GM12878 (cell line): ENCODE measurements around the gene ODAD4. TPM values are rescaled to one million over a fixed set of nuclear protein-coding genes. Genes with fewer than 3 reads are reported as not detected.

ENCODE experiments used
- ATAC-seq: fragments of 200-7000 bp; cut with Tn5 transposase; 3 replicates; pipeline ENCODE4 v1.9.1; 2020; ENCODE audit warnings: mild to moderate bottlenecking, moderate library complexity
- BruUV-seq: library from RNA; stranded (reverse); fragments of 400-500 nt; replicated peaks from 2 replicates; lab custom pipeline; 2021; lab: Mats Ljungman, UMichigan
- CTCF ChIA-PET: fragments of 300-600 bp; sonication (Branson Sonifier 250); formaldehyde crosslinking; extraction: SDS; loops from one replicate; lab custom pipeline; 2021; ENCODE audit warnings: inconsistent platforms; lab: Yijun Ruan, JAX
- POLR2A ChIA-PET: fragments of 350-600 bp; formaldehyde crosslinking; extraction: SDS; loops from one replicate; lab custom pipeline; 2021; ENCODE audit warnings: inconsistent platforms; lab: Charles Lee
- RAD21 ChIA-PET: fragments of 300-600 bp; sonication (Branson Sonifier 250); formaldehyde crosslinking; loops from one replicate; lab custom pipeline; 2023; ENCODE audit warnings: antibody characterized with exemption; ENCODE audit not compliant: unreplicated experiment; lab: Charles Lee
- SMC1A ChIA-PET: fragments of 300-600 bp; sonication (Branson Sonifier 250); formaldehyde crosslinking; loops from one replicate; lab custom pipeline; 2023; ENCODE audit not compliant: unreplicated experiment, uncharacterized antibody; lab: Charles Lee
- DNase-seq: peaks from one replicate; pipeline ENCODE4 v3.0.0-alpha.2; 2011; ENCODE audit warnings: low read depth, low spot score
- FAIRE-seq: peaks from 3 replicates; lab custom pipeline; 2011; peaks lifted over from hg19 to GRCh38; lab: Jason Lieb, UNC
- H2AFZ ChIP-seq: 2 replicates; pipeline ENCODE4 v1.6.0; 2011; ENCODE audit warnings: low read depth, low read length, control low read depth; ENCODE audit not compliant: control insufficient read depth
- H3K27ac ChIP-seq: 2 replicates; pipeline ENCODE4 v1.5.1; 2011; ENCODE audit warnings: control low read depth; ENCODE audit not compliant: control insufficient read depth, insufficient read depth
- H3K27me3 ChIP-seq, 2 experiments: replicated peaks in 1 of 2; 2 replicates each; pipeline versions ENCODE4 v1.6.0 to v1.6.1; 2011; ENCODE audit warnings: low read length in 1 of 2; ENCODE audit not compliant: control insufficient read depth in 2 of 2, insufficient read depth in 2 of 2
- H3K36me3 ChIP-seq, 2 experiments: 2 replicates each; pipeline ENCODE4 v1.5.1; 2011; ENCODE audit warnings: low read length in 1 of 2; ENCODE audit not compliant: control insufficient read depth in 2 of 2, insufficient read depth in 2 of 2
- H3K4me1 ChIP-seq: 2 replicates; pipeline ENCODE4 v1.6.1; 2011; ENCODE audit warnings: mild to moderate bottlenecking, low read length, moderate library complexity, mixed read lengths; ENCODE audit not compliant: control insufficient read depth, insufficient read depth
- H3K4me2 ChIP-seq: 2 replicates; pipeline ENCODE4 v1.6.0; 2011; ENCODE audit warnings: control low read depth; ENCODE audit not compliant: control insufficient read depth, insufficient read depth
- H3K4me3 ChIP-seq: fragments of 200-600 bp; sonication (generic); 2 replicates; pipeline ENCODE4 v1.5.1; 2016
- H3K79me2 ChIP-seq: 2 replicates; pipeline ENCODE4 v1.6.0; 2011; ENCODE audit warnings: low read length; ENCODE audit not compliant: control insufficient read depth, insufficient read depth
- H3K9ac ChIP-seq: 2 replicates; pipeline ENCODE4 v1.8.0; 2011; ENCODE audit warnings: low read length, control low read depth, mixed read lengths; ENCODE audit not compliant: control insufficient read depth, insufficient read depth
- H3K9me3 ChIP-seq: replicated peaks from 3 replicates; pipeline ENCODE4 v1.5.1; 2011; ENCODE audit warnings: mild to moderate bottlenecking, low read length; ENCODE audit not compliant: control insufficient read depth, insufficient read depth
- H4K20me1 ChIP-seq: 2 replicates; pipeline ENCODE4 v1.6.0; 2011; ENCODE audit not compliant: control insufficient read depth, insufficient read depth
- CBX5 ChIP-seq: sonication (generic); IDR thresholded peaks from 2 replicates; pipeline ENCODE4 v1.6.1; 2016; ENCODE audit warnings: low read depth, moderate library complexity, mild to moderate bottlenecking, inconsistent platforms
- CEBPZ ChIP-seq: fragments of 150-350 bp; IDR thresholded peaks from 2 replicates; pipeline ENCODE4 v1.6.1; 2016; ENCODE audit warnings: low read depth, low read length
- CREB1 ChIP-seq: IDR thresholded peaks from 2 replicates; pipeline ENCODE4 v1.6.1; 2012; ENCODE audit warnings: low read depth, mild to moderate bottlenecking, inconsistent platforms
- CREM ChIP-seq: IDR thresholded peaks from 2 replicates; pipeline ENCODE4 v1.6.1; 2014; ENCODE audit warnings: antibody characterized with exemption, low read depth
- FOS ChIP-seq: IDR thresholded peaks from 3 replicates; pipeline ENCODE4 v1.6.1; 2011; ENCODE audit warnings: borderline replicate concordance; ENCODE audit not compliant: insufficient read length; ENCODE audit errors: extremely low read depth
- POLR2A ChIP-seq: IDR thresholded peaks from 2 replicates; pipeline ENCODE4 v1.6.1; 2011; ENCODE audit warnings: low read depth, mild to moderate bottlenecking, low read length
- SMC3 ChIP-seq: IDR thresholded peaks from 2 replicates; pipeline ENCODE4 v1.6.1; 2011; ENCODE audit warnings: low read length, improper control_type of control experiment, borderline replicate concordance
- SUPT20H ChIP-seq: IDR thresholded peaks from 2 replicates; pipeline ENCODE4 v1.6.1; 2011; ENCODE audit warnings: low read depth, mild to moderate bottlenecking, low read length, moderate library complexity, borderline replicate concordance; ENCODE audit not compliant: control insufficient read depth
- TCF12 ChIP-seq: IDR thresholded peaks from 2 replicates; pipeline ENCODE4 v1.6.1; 2011; ENCODE audit warnings: low read depth, mild to moderate bottlenecking, low read length
- USF1 ChIP-seq: IDR thresholded peaks from 2 replicates; pipeline ENCODE4 v1.6.1; 2011; ENCODE audit warnings: borderline replicate concordance, low read depth, mild to moderate bottlenecking, moderate library complexity, mixed read lengths, low read length; ENCODE audit not compliant: insufficient read depth; ENCODE audit errors: extremely low read length
- ZBTB4 ChIP-seq: fragments of 450-650 bp; formaldehyde crosslinking; IDR thresholded peaks from 2 replicates; pipeline ENCODE4 v1.4.0; 2022; ENCODE audit warnings: mild to moderate bottlenecking, moderate library complexity
- ZNF207 ChIP-seq: fragments of 450-650 bp; IDR thresholded peaks from 2 replicates; pipeline ENCODE4 v1.6.1; 2014; ENCODE audit warnings: antibody characterized with exemption, mild to moderate bottlenecking, borderline replicate concordance
- WGBS: methylation state at CpG from one replicate; pipeline ENCODE4 v1.1.6; 2016; ENCODE audit warnings: low lambda C conversion rate; ENCODE audit not compliant: insufficient replicate concordance, insufficient coverage; ENCODE audit errors: missing lambda C conversion rate; 5-methylcytosine and 5-hydroxymethylcytosine counted together
- in situ Hi-C: fragments of 300-500 bp; cut with MboI; formaldehyde crosslinking; loops from 9 replicates; pipeline ENCODE4 v1.14.3; 2018; ENCODE audit warnings: mixed read lengths
- intact Hi-C: fragments of 100-400 bp; cut with micrococcal nuclease; formaldehyde crosslinking; loops from one replicate; pipeline ENCODE4 v1.14.2; 2022; ENCODE audit not compliant: unreplicated experiment
- polyA plus RNA-seq, 11 experiments: library from polyadenylated mRNA; depleted of rRNA in 4 of 11; unstranded in 6 of 11; stranded (reverse) in 5 of 11; fragments of >200 nt; fragmentation: Nextera tagmentation in 4 of 11; fragmentation: Illumina TruSeq in 1 of 11; extraction: Ambion mirVana in 4 of 11; extraction: Trizol in 1 of 11; gene quantifications; 1 replicate in 1 of 11; 2 replicates in 10 of 11; pipeline versions ENCODE4 v1.2.1 to v1.2.3, GENCODE V29; 2011 to 2016; ENCODE audit warnings: inconsistent platforms in 2 of 11, missing spikeins in 2 of 11, low read depth in 1 of 11
- total RNA-seq, 4 experiments: library from RNA; depleted of rRNA in 3 of 4; stranded (reverse); fragments of >200 nt in 3 of 4; fragmentation: Illumina TruSeq in 1 of 4; extraction: Trizol in 1 of 4; gene quantifications; 2 replicates each; pipeline versions ENCODE4 v1.2.1 to v1.2.3, GENCODE V29; 2013 to 2021

Gene ODAD4
- total and polyA plus RNA-seq, 10 of the 15 experiments (the other 5 are each of a cell fraction or from before 2014, with no cell fraction given): 0.10 to 0.73 (median 0.35) TPM

DNA sequence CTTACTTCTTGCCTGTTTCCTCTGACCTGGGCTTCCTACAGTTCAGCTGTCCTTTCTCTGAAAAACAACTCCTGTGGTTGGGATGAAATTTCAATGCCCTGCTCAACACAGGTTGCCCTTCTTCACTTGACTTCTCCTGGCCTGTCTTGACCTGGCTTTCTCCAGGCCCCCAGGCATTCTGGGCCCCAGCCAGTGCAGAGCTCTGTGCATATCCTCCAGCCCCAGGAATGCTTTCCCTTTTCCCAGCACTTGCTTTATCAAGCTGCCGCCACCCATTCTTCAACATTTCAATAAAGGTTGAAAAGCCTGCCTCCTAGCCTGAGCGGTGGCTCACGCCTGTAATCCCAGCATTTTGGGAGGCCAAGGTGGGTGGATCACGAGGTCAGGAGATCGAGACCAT lies 10.8 kb downstream of the ODAD4 start (continued):
- TF ChIP-seq FOS: no peak
- TF ChIP-seq SMC3: no peak
- no peak for TF ChIP-seq USF1
- TF ChIP-seq SUPT20H: no peak
- TF ChIP-seq TCF12: no peak
- TF ChIP-seq ZBTB4 (CRISPR knock-in tag): no peak
- no peak for TF ChIP-seq ZNF207

DNA sequence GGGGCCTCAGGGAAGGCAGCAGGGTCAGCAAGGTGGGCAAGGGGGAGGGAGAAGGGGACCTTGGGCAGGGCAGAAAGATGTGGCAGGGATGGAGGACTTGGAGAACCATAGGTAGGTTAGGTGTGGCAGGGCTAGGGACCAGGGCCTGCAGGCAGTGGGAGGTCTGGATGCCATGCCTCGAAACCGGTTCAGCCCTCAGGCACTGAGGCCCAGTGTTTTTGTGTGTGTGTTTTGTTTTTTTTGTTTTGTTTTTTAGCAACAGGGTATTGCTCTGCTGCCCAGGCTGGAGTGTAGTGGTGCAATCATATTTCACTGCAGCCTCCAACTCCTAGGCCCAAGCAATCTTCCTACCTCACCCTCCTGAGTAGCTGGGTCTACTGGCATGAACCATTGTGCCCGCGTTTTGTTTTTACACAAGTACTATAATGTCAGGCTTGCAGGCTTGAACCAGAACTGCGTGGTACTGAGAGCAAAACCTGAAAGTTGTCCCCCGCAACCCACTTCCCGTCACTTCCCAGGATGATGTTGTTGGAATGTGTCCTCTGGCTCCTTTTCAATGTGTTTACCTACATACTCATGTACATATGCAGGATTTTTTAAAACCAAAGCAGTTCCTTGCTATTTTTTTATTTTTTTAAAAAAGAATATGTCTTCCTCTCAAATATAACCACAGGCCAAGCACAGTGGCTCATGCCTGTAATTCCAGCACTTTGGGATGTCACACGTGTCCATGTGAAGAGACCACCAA lies 12.4 kb downstream of the ODAD4 start:
- BruUV-seq: no TSS peak
- no peaks in the 10 kb centered on the region for H3K27me3 ChIP-seq
- ATAC-seq: no peak
- FAIRE-seq: no peak
- no peaks in the 10 kb centered on the region for H3K36me3 ChIP-seq
- no peak overlapping the region for H3K4me3 ChIP-seq
- WGBS: 70% methylated on average over 8 of the region's 8 CpGs
- H3K4me1 ChIP-seq: peaks cover 2% of the 10 kb centered on the region
- ChIA-PET SMC1A (no interaction called here), POLR2A (no interaction called here), CTCF (no interaction called here), RAD21 (no interaction called here)
- H3K9ac ChIP-seq: no peak overlapping the region
- H4K20me1 ChIP-seq: no peaks in the 10 kb centered on the region
- in situ Hi-C loops: no loop called here
- no peak overlapping the region for H3K27ac ChIP-seq
- TF ChIP-seq CREM (no peak), TCF12 (no peak), CEBPZ (no peak), CREB1 (no peak), POLR2A (no peak), CBX5 (no peak), ZNF207 (no peak)
- no peaks in the 10 kb centered on the region for H3K79me2 ChIP-seq
- no peaks in the 10 kb centered on the region for H3K9me3 ChIP-seq
- no peak for DNase-seq
- intact Hi-C loops: no loop called here
- H3K4me2 ChIP-seq: no peak overlapping the region
- H2AFZ ChIP-seq: no peak overlapping the region
